H9 (cell line): Measurements from ENCODE around the gene SYNE3. TPM values are rescaled to one million over a fixed set of nuclear protein-coding genes. Genes with fewer than 3 reads are reported as not detected.

Experiments
- DNase-seq: peaks from one replicate; pipeline ENCODE4 v3.0.0-alpha.2; 2017
- H2AFZ ChIP-seq: one replicate; pipeline ENCODE4 v1.6.1; 2013; ENCODE audit warnings: mild to moderate bottlenecking, low read length, control low read depth, moderate library complexity
- H2AK5ac ChIP-seq: 2 replicates; pipeline ENCODE4 v1.6.1; 2013; ENCODE audit warnings: low read length, control low read depth, mixed read lengths; ENCODE audit not compliant: insufficient read length
- H2BK120ac ChIP-seq: one replicate; pipeline ENCODE4 v1.6.1; 2013; ENCODE audit warnings: low read depth, mild to moderate bottlenecking, low read length, control low read depth, inconsistent platforms; ENCODE audit not compliant: poor library complexity, severe bottlenecking
- H2BK12ac ChIP-seq: 2 replicates; pipeline ENCODE4 v1.6.1; 2013; ENCODE audit warnings: low read length, control low read depth, mixed read lengths, low read depth; ENCODE audit not compliant: insufficient read length
- H2BK15ac ChIP-seq: 2 replicates; pipeline ENCODE4 v1.6.1; 2013; ENCODE audit warnings: low read depth, low read length, control low read depth
- H2BK20ac ChIP-seq: one replicate; pipeline ENCODE4 v1.6.1; 2013; ENCODE audit warnings: low read depth, mild to moderate bottlenecking, low read length, control low read depth, inconsistent platforms; ENCODE audit not compliant: poor library complexity, severe bottlenecking
- H2BK5ac ChIP-seq: 2 replicates; pipeline ENCODE4 v1.6.1; 2013; ENCODE audit warnings: low read length, control low read depth, mixed read lengths; ENCODE audit not compliant: insufficient read length
- H3K14ac ChIP-seq: 2 replicates; pipeline ENCODE4 v1.6.1; 2013; ENCODE audit warnings: low read length, control low read depth; ENCODE audit not compliant: insufficient read depth
- H3K18ac ChIP-seq: 2 replicates; pipeline ENCODE4 v1.6.1; 2013; ENCODE audit warnings: low read depth, mild to moderate bottlenecking, mixed read lengths, low read length, control low read depth; ENCODE audit not compliant: insufficient read length
- H3K23ac ChIP-seq: 2 replicates; pipeline ENCODE4 v1.6.1; 2013; ENCODE audit warnings: low read length, control low read depth, mixed read lengths, low read depth; ENCODE audit not compliant: insufficient read length
- H3K23me2 ChIP-seq: 2 replicates; pipeline ENCODE4 v1.6.1; 2013; ENCODE audit warnings: low read depth, mild to moderate bottlenecking, mixed read lengths, low read length, control low read depth; ENCODE audit not compliant: insufficient read length, poor library complexity, severe bottlenecking
- H3K27ac ChIP-seq: 2 replicates; pipeline ENCODE4 v1.5.1; 2013; ENCODE audit warnings: low read length, control low read depth, mixed read lengths, low read depth; ENCODE audit not compliant: insufficient read length
- H3K27me3 ChIP-seq: 2 replicates; pipeline ENCODE4 v1.6.1; 2013; ENCODE audit warnings: low read length, control low read depth, inconsistent platforms; ENCODE audit not compliant: insufficient read depth
- H3K4ac ChIP-seq: 2 replicates; pipeline ENCODE4 v1.6.1; 2013; ENCODE audit warnings: low read depth, mild to moderate bottlenecking, control low read depth, inconsistent platforms, low read length, moderate library complexity
- H3K4me1 ChIP-seq: 2 replicates; pipeline ENCODE4 v1.6.1; 2013; ENCODE audit warnings: low read length, control low read depth, inconsistent platforms; ENCODE audit not compliant: insufficient read depth
- H3K4me2 ChIP-seq: 2 replicates; pipeline ENCODE4 v1.6.1; 2013; ENCODE audit warnings: low read length, control low read depth, mixed read lengths; ENCODE audit not compliant: insufficient read length, insufficient read depth
- H3K56ac ChIP-seq: 2 replicates; pipeline ENCODE4 v1.6.1; 2013; ENCODE audit warnings: low read depth, mild to moderate bottlenecking, mixed read lengths, low read length, control low read depth; ENCODE audit not compliant: insufficient read length
- H3K79me1 ChIP-seq: 2 replicates; pipeline ENCODE4 v1.6.1; 2013; ENCODE audit warnings: low read depth, mild to moderate bottlenecking, moderate library complexity, low read length, control low read depth, inconsistent platforms; ENCODE audit not compliant: insufficient read depth, poor library complexity, severe bottlenecking
- H3K79me2 ChIP-seq: 2 replicates; pipeline ENCODE4 v1.6.1; 2013; ENCODE audit warnings: low read length, control low read depth, inconsistent platforms; ENCODE audit not compliant: insufficient read depth
- H3K9ac ChIP-seq: 2 replicates; pipeline ENCODE4 v1.6.1; 2013; ENCODE audit warnings: low read length, control low read depth, mixed read lengths; ENCODE audit not compliant: insufficient read length; ENCODE audit errors: extremely low read depth
- H3K9me3 ChIP-seq: one replicate; pipeline ENCODE4 v1.6.1; 2013; ENCODE audit warnings: low read depth, low read length, inconsistent platforms; ENCODE audit not compliant: control insufficient read depth
- H3T11ph ChIP-seq: one replicate; pipeline ENCODE4 v1.6.1; 2013; ENCODE audit warnings: mild to moderate bottlenecking, low read length, control low read depth, inconsistent platforms
- H4K20me1 ChIP-seq: one replicate; pipeline ENCODE4 v1.6.1; 2013; ENCODE audit not compliant: control insufficient read depth, insufficient read length, insufficient read depth
- H4K5ac ChIP-seq: 2 replicates; pipeline ENCODE4 v1.6.1; 2013; ENCODE audit warnings: low read depth, mild to moderate bottlenecking, mixed read lengths, low read length, control low read depth; ENCODE audit not compliant: insufficient read length
- H4K8ac ChIP-seq: replicated peaks from 2 replicates; pipeline ENCODE4 v1.6.1; 2013; ENCODE audit warnings: low read length, control low read depth, mixed read lengths, low read depth; ENCODE audit not compliant: insufficient read length
- H4K91ac ChIP-seq: 2 replicates; pipeline ENCODE4 v1.6.1; 2013; ENCODE audit warnings: low read depth, mild to moderate bottlenecking, moderate library complexity, mixed read lengths, low read length, control low read depth; ENCODE audit not compliant: insufficient read length
- H3K27ac Mint-ChIP-seq, 3 experiments: 2 replicates in 2 of 3; 3 replicates in 1 of 3; pipeline ENCODE4 v1.8.0; 2020 to 2021; ENCODE audit warnings: mixed read lengths in 3 of 3, mild to moderate bottlenecking in 1 of 3, moderate library complexity in 1 of 3
- H3K27me3 Mint-ChIP-seq: 2 replicates; pipeline ENCODE4 v1.8.0; 2021; ENCODE audit warnings: low read depth, mild to moderate bottlenecking, moderate library complexity, mixed read lengths
- H3K36me3 Mint-ChIP-seq, 3 experiments: 2 replicates in 2 of 3; 3 replicates in 1 of 3; pipeline ENCODE4 v1.8.0; 2020 to 2021; ENCODE audit warnings: low read depth in 3 of 3, mixed read lengths in 3 of 3; ENCODE audit not compliant: insufficient read depth in 1 of 3
- H3K4me1 Mint-ChIP-seq, 2 experiments: 2 replicates each; pipeline ENCODE4 v1.8.0; 2020; ENCODE audit warnings: mixed read lengths in 2 of 2
- H3K4me3 Mint-ChIP-seq, 2 experiments: 2 replicates in 1 of 2; 3 replicates in 1 of 2; pipeline ENCODE4 v1.8.0; 2020 to 2021; ENCODE audit warnings: mild to moderate bottlenecking in 2 of 2, mixed read lengths in 2 of 2, moderate library complexity in 1 of 2
- H3K9me3 Mint-ChIP-seq, 2 experiments: 2 replicates in 1 of 2; 3 replicates in 1 of 2; pipeline ENCODE4 v1.8.0; 2020; ENCODE audit warnings: mild to moderate bottlenecking in 2 of 2, mixed read lengths in 2 of 2, moderate library complexity in 1 of 2
- CTCF ChIP-seq: fragments of 200-600 bp; sonication (generic); conservative IDR thresholded peaks from 3 replicates; pipeline ENCODE4 v1.8.0; 2021; ENCODE audit warnings: antibody characterized with exemption, mild to moderate bottlenecking
- WGBS: extraction: QIAGEN DNeasy Blood & Tissue Kit; methylation state at CpG from one replicate; pipeline ENCODE4 v1.1.7; 2013; ENCODE audit warnings: missing lambda C conversion rate, low lambda C conversion rate, mixed read lengths; ENCODE audit not compliant: insufficient read length; ENCODE audit errors: extremely low coverage; 5-methylcytosine and 5-hydroxymethylcytosine counted together
- total RNA-seq: library from RNA; stranded (reverse); gene quantifications from 2 replicates; pipeline ENCODE4 v1.2.1, GENCODE V29; 2021

Gene SYNE3
- total RNA-seq, 1 experiment from 2014 or later = 0.11 TPM

DNA sequence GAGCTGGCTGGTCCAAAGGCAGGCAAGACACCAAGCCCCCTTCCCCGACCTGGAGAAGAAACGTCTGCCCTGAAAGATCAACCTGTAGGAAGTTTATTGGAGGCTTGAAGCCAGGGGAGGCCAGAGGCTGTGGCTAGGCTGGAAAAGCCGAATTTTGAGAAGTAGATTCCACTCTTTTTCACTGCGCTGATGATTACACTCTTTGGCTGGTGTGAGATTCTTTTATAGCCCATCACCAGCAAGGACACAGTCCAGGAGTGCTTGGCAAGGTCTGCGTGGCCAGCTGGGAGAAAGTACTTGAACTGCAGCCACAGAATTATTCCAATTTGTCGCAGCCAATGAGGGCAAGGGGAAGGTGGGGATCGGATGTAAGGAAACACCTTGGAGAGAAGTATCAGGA lies 45.0 kb downstream of the SYNE3 start:
- Mint-ChIP-seq H3K9me3 (no peaks in the 10 kb centered on the region), H3K4me1 (0 out of 4 replicates have a peak, but pooled peaks cover 0 to 5% of the 10 kb centered on the region in 2 experiments)

More for the DNA sequence above, 45.0 kb downstream of the SYNE3 start:
- H2BK120ac ChIP-seq = no peak overlapping the region
- H3K9me3 ChIP-seq = no peaks in the 10 kb centered on the region
- H3K27ac ChIP-seq = no peak overlapping the region
- H3K4me1 ChIP-seq = no peaks in the 10 kb centered on the region
- H2AFZ ChIP-seq = no peak overlapping the region
- H3K56ac ChIP-seq = no peak overlapping the region
- H3K27me3 ChIP-seq = no peaks in the 10 kb centered on the region
- H3K23me2 ChIP-seq = no peaks in the 10 kb centered on the region
- no peak overlapping the region for H3T11ph ChIP-seq
- no peak overlapping the region for H3K4me3 Mint-ChIP-seq
- no peaks in the 10 kb centered on the region for H3K79me1 ChIP-seq
- H4K5ac ChIP-seq = no peak overlapping the region
- H4K20me1 ChIP-seq = no peaks in the 10 kb centered on the region
- no peaks in the 10 kb centered on the region for H3K79me2 ChIP-seq
- H2AK5ac ChIP-seq = no peak overlapping the region
- no peak for TF ChIP-seq CTCF
- H3K14ac ChIP-seq = no peak overlapping the region
- H2BK5ac ChIP-seq = no peak overlapping the region
- no peak for DNase-seq
- H3K4ac ChIP-seq = no peak overlapping the region
- no peak overlapping the region for H3K23ac ChIP-seq
- WGBS = no CpG with 5 or more reads among the region's 7 CpGs
- H3K36me3 Mint-ChIP-seq = no peaks in the 10 kb centered on the region
- no peak overlapping the region for H3K4me2 ChIP-seq
- H3K9ac ChIP-seq = no peak overlapping the region
- H2BK15ac ChIP-seq = no peak overlapping the region
- no peak overlapping the region for H4K91ac ChIP-seq
- no peak overlapping the region for H2BK20ac ChIP-seq
- peaks cover 18% of the 10 kb centered on the region for H3K27me3 Mint-ChIP-seq
- no peak overlapping the region for H4K8ac ChIP-seq
- H3K27ac Mint-ChIP-seq = no peak overlapping the region
- no peak overlapping the region for H3K18ac ChIP-seq
- H2BK12ac ChIP-seq = no peak overlapping the region
